ENCODE data around the gene FMO3.

FMO3 gene

DNA sequence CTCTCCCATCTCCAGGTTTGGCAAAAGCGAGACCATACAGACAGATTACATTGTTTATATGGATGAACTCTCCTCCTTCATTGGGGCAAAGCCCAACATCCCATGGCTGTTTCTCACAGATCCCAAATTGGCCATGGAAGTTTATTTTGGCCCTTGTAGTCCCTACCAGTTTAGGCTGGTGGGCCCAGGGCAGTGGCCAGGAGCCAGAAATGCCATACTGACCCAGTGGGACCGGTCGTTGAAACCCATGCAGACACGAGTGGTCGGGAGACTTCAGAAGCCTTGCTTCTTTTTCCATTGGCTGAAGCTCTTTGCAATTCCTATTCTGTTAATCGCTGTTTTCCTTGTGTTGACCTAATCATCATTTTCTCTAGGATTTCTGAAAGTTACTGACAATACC lies 26.4 kb downstream of the FMO3 start:
- no peak for DNase-seq

DNA sequence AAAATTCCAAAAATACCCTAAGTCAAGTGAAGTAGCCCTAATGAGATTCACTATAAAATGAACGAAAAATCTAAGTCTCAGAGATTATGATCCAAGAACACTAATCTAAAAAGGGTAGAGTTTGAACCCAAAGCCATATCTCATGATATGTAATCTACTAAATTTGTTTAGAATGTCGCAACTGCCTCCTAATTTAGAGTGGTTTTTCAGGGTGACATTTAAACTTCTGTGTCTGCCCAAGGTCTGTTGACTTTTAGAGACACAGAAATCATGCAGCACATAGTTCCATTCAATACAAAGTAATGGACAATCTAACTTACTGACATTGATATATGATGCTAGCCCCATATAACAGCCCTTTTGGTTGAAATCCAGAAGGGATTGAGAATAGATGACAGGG lies 28.9 kb downstream of the FMO3 start:
- no peak for DNase-seq

DNA sequence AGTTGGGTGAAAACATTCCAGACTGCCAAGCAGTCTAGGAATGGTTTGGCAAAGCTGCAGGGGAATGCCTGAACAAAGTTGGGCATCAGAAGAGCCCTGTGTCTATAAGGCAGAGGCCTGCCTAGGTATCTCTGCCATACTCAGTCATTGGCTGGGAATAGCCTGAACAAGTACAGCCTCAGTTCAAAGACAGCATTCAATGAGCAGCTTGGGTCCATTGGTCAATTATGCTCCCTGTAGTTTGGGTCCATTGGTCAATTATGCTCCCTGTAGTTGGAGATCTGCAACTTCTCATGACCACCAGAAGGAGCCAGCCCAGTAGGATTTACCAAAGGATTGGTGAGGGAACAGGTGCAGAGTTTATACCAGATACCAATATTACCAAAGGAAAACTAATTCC lies 31.6 kb downstream of the FMO3 start:
- no peak for DNase-seq

DNA sequence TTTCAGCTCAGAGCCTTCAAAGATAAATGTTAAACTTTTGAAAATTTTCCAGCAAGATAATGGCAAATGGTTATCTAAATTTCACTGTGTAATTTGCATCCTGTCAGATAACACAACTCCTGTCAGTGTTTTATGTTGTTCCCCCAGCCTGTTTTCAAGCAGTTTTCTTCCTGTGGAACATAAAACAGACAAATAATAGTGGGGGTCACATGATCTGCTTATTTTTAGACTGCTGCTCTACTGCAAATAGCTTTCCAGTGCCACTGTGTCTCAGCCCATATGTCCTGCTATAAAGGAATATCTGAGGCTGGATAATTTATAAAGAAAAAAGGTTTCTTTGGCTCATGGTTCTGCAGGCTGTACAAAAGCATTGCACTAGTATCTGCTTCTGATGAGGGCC lies 32.2 kb downstream of the FMO3 start:
- DNase-seq, result no peak

DNA sequence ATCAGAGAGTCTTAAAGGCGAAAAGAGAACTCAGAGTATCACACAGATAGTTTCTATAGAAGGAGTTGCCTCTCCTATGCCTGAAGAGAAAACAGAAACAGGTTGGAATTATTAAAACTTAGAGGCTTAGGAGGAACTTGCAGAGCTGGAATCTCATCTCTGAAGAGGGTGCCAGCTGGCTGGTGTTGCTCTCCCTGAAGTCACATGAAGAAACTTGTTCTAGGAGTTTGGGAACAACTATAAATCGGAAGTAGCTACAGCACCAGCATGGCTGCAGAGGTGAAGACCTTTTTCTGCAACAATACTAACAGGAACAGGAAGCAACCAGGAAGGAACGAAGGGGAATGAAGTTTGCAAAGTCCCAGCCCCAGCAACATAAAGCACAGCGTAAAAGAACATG lies 35.8 kb downstream of the FMO3 start:
- DNase-seq, result no peak

DNA sequence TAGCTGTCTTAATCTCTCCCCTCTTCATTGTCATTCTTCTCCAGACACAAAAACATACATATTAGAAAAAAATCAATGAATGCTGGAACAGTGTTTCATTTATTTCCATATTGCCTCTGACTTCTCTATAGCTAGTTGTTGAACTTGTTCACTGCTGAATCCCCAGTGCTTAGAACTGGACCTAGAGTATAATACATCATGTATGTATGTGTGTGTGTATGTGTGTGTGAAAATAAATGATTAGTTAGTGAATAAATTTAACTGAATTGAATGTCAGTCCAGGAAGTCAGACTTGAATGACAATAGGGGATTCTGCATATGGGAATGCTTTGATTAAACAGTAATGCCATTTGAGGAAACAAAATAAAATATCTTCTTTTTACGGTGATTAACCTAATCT lies 36.4 kb downstream of the FMO3 start:
- DNase-seq, result no peak

DNA sequence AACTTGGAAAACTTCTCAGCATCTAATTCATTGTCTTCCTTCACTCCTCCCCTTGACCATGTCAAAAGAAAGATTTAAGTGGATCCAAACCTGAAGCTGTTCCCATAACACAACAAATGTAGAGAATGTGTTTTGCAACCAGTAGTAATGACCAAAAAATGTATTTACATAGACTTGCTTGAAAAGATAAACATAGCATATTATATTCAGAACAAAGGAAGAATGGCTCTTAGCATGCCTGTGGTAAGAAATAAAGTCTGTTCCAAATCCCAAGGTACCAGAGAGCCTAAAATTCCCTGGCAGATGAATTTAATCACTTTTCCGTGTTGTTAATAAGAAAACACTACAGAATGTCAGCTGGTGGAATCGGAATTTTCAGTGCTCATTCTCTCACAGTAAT lies 36.8 kb downstream of the FMO3 start:
- no peak for DNase-seq

DNA sequence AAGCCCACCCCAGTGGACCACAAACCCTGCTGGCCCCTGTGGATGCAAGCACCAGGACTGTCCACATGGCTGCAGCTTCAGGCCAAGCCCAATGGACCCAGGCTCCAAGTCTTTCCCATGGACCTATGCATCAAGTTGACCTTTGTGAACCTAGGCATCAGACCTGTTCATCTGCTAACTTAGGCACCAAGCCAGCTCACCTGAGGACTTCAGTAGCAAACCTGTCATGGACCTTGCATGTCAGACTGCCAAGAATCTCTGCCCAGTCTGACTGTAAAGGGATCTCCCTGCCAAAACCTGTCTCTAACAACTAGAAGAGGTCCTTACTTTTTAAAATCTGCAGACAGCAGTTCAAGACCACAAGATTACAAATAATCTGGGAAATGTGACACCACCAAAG lies 37.8 kb downstream of the FMO3 start:
- DNase-seq, result no peak

DNA sequence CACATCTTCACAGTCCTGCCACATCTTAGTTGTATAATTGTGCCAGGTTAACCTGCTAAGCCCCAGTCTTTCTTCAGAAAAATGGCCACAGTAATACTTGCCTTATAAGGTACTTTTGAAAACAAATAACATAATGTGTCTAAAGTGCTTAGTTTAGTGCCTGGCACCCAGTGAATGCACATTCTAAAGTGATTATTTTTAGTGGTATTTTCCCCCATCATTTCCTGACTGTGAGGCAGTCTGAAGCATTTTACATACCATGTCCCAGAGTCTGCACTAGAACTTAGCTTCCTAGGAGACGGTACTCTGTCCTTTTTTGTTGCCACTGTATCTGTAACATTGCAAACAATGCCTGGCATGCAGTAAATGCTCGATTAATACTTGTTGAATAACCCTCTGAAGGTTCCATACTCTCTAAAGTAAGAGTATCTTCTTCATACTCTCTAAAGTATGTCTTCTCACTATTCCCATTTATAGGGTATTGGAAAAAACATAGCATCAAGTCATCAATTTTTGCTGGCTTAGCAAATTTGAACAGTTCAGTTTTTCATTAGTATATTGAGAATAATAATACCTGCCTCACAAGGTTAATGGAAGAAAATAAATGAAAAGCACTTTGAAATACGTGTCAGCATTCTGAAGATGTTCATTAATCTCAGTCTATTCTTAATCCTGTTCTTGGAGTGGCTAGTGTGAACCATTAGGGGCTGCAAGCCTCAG lies 43.7 kb downstream of the FMO3 start:
- no peak for DNase-seq

DNA sequence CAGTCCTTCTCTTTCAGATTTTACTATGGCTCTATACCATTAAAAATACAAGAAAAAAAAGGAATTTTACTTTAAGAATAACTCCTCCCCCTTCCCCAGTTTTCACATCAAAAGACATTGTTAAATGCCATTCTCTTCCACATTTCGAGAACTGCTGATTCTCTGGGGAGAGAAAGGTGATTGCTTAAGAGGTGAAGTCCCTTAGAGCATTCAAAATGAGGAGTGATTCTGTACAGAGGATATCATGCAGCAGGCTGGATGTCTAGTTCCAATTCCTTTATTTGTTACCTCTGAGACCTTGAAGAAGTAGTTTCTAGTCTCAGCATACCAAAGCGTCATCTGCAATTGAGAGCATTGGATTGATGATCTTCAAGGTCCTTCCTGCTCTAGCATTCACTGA lies 46.9 kb downstream of the FMO3 start:
- DNase-seq, result no peak

DNA sequence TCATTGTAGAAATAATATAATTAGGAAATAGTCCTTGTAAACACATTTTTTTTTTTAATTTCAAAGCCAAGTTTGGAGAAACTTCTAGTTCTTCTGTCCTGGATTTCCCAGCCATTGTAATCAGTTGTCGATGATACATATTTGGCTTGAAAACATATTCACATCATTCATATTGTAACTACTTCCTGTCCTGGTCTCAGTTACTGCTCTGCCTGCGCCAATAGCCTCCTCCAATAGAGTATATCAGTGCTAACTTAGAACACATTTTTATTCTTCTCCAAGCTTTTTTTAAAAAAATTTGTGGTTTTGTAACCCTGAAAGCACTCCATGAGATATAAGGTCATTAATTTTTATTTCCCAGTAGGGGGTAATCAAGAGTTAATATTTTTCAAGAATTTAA lies 48.3 kb downstream of the FMO3 start:
- DNase-seq, result no peak

DNA sequence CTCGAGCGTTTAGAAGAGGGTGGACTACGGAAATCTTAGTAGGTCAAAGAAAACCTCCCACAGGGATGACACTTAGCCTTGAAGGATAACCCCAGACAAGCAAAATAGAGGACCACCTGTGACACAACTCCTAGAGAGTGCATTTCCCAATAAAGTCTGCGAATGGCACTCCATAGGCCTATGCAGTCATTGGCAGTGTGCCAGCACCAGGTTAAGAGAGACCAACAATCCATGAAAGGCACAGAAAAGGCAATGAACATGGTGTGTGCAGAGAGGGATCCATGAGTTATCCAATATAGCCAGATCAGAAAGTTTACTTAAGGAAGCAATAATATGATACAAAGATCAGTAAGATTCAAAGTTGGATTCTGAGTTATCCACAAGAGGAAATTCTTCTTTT lies 49.2 kb downstream of the FMO3 start:
- no peak for DNase-seq

DNA sequence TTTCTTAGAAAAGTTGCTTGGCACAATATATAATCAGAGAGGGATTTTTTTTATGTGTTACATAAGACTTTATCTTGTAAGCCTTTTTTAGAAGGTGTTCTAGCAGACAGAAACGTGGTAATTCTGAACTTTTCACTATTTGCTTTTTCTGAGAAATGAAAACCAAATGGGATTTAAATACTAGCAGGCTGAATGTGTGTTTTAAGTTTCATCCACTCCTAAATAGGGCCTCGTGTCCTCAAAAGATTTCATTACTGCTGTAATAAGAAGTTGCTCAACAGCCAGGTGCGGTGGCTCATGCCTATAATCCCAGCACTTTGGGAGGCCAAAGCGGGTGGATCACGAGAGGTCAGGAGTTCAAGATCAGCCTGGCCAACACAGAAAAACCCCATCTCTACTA lies 49.7 kb downstream of the FMO3 start:
- DNase-seq, result no peak

DNA sequence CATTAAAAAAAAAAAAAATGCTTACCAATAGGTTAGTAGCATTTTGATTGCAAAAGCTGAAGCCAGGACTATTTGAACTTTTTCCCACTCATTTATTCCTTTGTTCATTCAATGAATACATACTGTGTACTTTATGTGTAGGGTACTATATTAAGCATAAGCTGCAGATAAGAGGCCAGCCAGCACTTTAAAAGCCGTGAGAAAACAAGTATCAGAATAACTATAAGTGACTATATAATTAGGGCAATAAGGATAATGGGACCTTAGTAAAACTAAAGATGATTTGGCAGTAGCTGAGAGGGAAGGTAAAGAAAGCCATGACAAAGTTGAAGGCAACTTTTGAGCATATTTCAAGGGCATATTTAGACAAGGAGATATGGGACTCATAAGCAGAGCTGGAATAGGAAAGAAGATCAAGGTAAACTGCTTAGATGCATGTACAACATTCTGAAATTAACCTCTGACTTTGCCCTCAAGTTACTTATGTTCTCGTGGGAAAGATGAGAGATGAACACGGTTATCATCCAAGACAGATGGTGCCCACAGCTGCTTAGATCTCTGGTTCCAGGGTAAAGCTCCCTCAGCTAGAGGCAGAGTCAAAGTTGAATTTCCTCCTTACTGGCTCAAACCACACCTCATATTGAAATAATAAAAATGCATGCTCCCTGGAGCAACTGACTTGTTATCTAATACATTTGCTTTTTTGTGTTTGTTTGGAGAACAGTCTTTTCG lies 50.4 kb downstream of the FMO3 start:
- DNase-seq, result no peak

DNA sequence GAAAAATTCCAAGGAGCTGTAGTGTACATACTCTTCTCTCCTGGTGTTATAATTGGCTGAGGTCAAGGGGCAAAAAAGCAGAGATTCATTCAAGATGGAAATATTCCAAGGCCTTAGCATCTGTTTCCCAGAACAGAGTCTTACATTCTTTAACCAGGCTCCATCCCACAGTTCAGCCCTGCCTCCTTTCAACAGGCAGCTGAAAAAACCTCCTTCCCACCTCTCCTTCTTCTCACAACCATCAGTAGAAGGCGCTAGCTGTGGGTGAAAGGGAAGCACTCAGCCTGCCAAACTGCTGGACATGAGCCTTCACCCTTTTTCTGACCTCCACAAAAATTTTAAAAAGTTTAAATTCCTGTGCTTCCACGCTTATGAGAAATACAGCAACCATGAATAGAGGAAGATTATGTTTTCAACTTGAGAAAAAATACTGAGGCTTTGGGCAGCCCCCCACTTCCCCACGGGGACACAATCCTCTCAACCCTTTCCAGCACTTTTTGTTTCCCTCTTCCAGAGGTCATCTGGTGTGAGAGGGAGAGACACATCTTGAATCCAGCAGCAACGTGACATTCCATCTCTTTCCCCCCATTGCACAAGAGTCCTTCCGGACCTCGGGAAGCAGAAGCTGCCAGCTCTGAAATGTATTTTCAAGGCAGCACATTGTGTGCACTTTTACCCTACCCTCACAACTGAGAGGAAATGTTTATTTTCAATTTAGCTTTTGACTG lies 51.1 kb downstream of the FMO3 start:
- DNase-seq, result no peak

DNA sequence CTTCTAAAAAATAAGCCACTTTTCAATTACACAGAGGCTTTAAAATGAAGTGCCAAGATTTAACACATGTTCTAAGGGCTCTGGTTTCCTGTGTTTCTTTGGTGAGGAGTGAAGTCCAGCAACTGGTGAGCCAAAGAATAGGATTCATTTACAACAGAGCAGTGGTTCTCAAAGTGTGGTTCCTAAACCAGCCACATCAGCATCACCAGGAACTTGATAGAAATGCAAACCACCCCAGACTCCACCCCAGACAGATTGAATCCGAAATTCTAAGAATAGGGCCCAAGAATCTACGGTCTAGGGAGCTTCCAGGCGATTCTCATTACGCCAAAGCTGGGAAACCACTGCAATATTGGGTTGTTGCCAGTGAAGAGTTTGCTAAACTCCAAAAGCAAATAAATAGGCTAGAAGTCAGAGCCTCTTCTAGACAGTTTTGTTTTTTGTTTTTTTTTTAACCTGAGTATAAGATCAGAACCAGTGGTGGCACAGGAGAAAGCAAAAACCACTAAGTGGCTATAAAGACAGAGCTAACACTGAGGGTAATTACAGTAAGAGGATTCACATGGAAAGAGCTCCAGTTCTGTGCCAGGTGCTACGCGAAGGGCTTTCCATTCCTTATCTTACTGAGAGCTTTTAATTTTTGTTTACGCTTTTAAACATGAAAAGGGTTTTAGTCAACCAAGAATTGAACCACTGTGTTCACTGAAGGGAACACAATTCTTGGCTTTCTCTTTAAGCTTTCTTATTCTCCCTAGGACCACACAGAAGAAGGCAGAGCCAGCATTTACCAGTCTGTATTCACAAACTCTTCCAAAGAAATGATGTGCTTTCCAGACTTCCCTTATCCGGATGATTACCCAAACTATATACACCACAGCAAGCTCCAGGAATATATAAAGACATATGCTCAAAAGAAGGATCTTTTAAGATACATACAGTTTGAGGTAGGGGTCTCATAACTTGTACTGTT lies 52.0 kb downstream of the FMO3 start:
- no peak for DNase-seq

DNA sequence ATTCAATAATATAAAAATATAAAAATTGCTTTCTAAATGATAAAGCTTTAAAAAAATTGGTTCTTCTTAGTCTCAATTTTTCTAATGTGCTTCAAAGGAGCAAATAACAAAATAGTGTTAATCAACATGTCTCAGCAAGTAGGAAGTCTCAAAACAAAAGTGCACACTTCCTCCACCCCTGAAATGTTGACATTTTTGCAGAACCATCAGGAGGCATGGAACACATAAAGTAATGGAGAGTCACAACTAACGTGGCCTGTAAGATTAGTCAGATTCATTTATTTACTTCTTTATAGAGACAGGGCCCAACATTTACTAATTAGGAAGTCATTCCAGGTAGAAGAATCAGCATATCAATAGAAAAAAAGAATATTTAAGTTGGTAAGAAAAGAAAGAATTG lies 59.5 kb downstream of the FMO3 start:
- DNase-seq, result no peak

DNA sequence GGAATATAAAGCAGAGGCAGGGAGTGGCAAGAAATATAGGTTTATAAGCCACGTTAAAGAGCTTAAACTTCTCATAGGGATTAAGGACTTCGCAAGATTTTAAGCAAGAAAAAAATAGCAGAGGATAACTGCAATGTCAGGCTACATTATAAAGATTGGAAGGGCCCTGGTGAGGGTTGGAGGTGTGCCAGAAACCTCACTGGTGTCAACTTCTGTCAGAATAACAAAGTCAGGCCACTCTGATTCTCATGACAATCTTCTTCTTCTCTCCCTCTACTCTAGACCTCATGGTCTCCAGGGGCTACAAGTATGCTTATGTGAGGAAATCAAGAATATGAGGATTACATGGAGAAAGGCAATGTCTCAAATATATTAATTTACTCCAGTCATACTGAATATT lies 61.8 kb downstream of the FMO3 start:
- DNase-seq, result no peak

DNA sequence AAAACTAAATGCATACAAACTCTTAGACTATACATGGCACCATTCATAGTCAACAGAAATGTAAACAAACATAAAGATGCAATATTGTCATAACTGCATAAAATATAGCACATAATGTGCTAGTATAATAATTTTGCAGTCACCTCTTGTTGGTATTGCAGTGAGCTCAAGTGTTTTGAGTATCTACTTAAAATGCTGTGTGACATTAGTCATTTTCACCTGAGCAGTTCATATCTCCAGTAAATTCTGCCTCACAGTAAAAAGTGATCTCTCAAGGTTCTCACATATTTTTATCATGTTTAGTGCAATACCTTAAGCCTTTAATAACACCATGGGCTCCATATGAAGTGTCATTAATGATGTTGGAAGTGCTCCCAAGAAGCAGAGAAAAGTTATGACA lies 64.8 kb downstream of the FMO3 start:
- DNase-seq, result no peak

DNA sequence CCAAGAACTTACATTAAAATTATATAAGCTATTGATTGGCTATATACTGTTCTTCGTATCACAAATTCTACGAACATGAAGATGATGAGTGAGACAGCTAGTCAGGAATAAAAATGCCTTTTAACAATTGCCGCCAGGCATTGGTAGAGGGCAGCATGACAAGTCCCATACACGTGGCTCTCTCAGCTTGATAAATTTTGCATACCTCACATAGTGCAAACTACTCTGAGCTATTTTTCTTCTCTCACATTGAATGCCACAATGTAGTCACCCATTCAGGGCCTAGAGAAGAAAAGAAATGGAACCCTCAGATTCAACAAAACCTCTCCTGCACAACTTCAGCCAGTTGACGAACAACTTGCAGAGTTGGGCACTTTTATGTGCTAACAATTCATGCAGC lies 67.4 kb downstream of the FMO3 start:
- no peak for DNase-seq

DNA sequence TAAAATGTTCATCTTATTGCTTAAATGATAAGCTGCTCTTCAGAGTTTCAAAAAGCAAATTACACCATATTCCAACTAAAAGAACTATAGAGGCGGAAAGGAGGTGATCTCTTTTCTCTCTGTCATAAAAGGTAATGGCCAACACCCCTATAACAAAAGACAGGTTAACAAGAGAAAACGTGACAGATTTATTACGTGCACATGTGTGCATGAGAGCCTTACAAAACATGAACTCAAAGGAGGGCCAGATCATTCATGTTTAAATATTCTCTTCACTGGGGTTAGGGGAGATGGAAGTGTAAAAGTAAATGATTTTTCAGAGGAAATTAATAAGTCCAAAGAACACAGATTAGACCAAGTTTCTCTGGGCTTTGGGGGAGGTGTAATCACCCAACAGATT lies 67.8 kb downstream of the FMO3 start:
- DNase-seq, result no peak

DNA sequence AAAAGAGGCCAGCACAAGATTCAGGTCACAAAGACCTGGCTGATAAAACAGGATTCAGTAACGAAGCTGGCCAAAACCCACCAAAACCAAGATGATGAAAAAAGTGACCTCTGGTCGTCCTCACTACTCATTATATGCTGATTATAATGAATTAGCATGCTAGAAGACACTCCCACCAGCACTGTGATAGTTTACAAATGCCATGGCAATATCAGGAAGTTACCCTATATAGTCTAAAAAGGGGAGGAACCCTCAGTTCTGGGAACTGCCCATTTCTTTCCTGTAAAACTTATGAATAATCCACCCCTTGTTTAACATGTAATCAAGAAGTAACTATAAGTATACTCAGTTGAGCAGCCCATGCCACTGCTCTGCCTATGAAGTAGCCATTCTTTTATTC lies 68.4 kb downstream of the FMO3 start:
- no peak for DNase-seq

DNA sequence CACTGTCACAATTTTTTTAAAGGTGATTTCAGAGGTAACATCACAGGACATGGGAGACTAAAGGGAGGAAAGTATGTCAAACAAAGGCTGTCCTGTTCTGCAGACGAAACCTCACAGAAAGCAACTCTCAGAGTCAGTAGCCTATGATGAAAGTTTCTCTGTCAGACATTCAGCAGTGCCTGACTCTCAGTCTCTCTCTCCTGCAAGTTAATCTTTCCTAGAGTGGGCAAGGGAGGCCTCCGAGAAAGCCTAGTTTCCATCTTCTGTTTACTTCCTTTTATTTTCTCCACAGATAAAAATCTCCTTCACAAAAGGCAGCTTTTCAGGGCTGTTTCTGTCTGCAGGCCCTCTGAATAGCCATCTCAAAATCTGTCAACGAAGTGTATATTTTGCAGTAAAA lies 69.5 kb downstream of the FMO3 start:
- no peak for DNase-seq
